CD4-positive, CD25-positive, alpha-beta regulatory T cell (primary cell): ENCODE results near the gene TM4SF18. TPM values are rescaled to one million over a fixed set of nuclear protein-coding genes. Genes with fewer than 3 reads are reported as not detected.
"Not testable (repeated sequence)": the region's sequence is repeated elsewhere in the genome, so short reads cannot be mapped to it uniquely, and the experiment has no call there.

Source experiments
- ATAC-seq, 2 donors: fragments of 150-1000 bp; cut with Tn5 transposase; one replicate each; pipeline ENCODE4 v1.10.0; 2021; ENCODE audit warnings: low read depth in 2 of 2, moderate number of reproducible peaks in 2 of 2, moderate library complexity in 1 of 2
- DNase-seq, 3 donors: peaks; one replicate each; pipeline versions ENCODE4 v3.0.0 to v3.0.0-alpha.2; 2012 to 2022; ENCODE audit warnings: mixed read lengths in 1 of 3
- H3K27ac ChIP-seq: one replicate; pipeline ENCODE4 v1.7.0; 2013; ENCODE audit warnings: mild to moderate bottlenecking, low read length; ENCODE audit not compliant: insufficient read depth, poor library complexity, severe bottlenecking
- H3K27me3 ChIP-seq: one replicate; pipeline ENCODE4 v1.7.0; 2013; ENCODE audit warnings: low read length; ENCODE audit not compliant: control insufficient read depth, insufficient read depth
- H3K36me3 ChIP-seq: one replicate; pipeline ENCODE4 v1.7.0; 2013; ENCODE audit warnings: mild to moderate bottlenecking, low read length, moderate library complexity; ENCODE audit not compliant: control insufficient read depth, insufficient read depth
- H3K4me1 ChIP-seq: 2 replicates; pipeline ENCODE4 v1.7.0; 2013; ENCODE audit warnings: mild to moderate bottlenecking, low read length; ENCODE audit not compliant: insufficient read depth, control insufficient read depth, poor library complexity, severe bottlenecking
- H3K4me3 ChIP-seq: one replicate; pipeline ENCODE4 v1.7.0; 2013; ENCODE audit warnings: low read depth, mild to moderate bottlenecking, low read length, moderate library complexity
- H3K9me3 ChIP-seq, 2 experiments: 1 replicate in 1 of 2; 2 replicates in 1 of 2; pipeline ENCODE4 v1.7.0; 2013; ENCODE audit warnings: low read length in 2 of 2, mild to moderate bottlenecking in 1 of 2, moderate library complexity in 1 of 2; ENCODE audit not compliant: control insufficient read depth in 2 of 2
- H3K27ac Mint-ChIP-seq, 3 donors: one replicate each; pipeline ENCODE4 v1.8.0; 2020 to 2022; ENCODE audit warnings: mild to moderate bottlenecking in 3 of 3, mixed read lengths in 3 of 3, moderate library complexity in 2 of 3
- H3K27me3 Mint-ChIP-seq: one replicate; pipeline ENCODE4 v1.8.0; 2022; ENCODE audit warnings: mild to moderate bottlenecking, mixed read lengths
- H3K36me3 Mint-ChIP-seq: one replicate; pipeline ENCODE4 v1.8.0; 2020; ENCODE audit warnings: mixed read lengths
- H3K4me1 Mint-ChIP-seq, 4 donors: one replicate each; pipeline ENCODE4 v1.8.0; 2020 to 2022; ENCODE audit warnings: mixed read lengths in 4 of 4, mild to moderate bottlenecking in 1 of 4
- H3K4me3 Mint-ChIP-seq, 4 donors: one replicate each; pipeline ENCODE4 v1.8.0; 2020 to 2022; ENCODE audit warnings: mild to moderate bottlenecking in 4 of 4, mixed read lengths in 4 of 4, moderate library complexity in 3 of 4
- H3K9me3 Mint-ChIP-seq, 7 donors: one replicate each; pipeline ENCODE4 v1.8.0; 2020 to 2022; ENCODE audit warnings: mixed read lengths in 7 of 7, mild to moderate bottlenecking in 3 of 7, moderate library complexity in 2 of 7
- polyA plus RNA-seq, 4 donors: library from polyadenylated mRNA; unstranded; fragments of 300-500 nt; fragmentation: Illumina TruSeq; gene quantifications; one replicate each; pipeline ENCODE4 v1.2.3, GENCODE V29; 2021
- total RNA-seq: library from RNA; stranded (reverse); gene quantifications from one replicate; pipeline ENCODE4 v1.2.3, GENCODE V29; 2022

Gene TM4SF18
- total and polyA plus RNA-seq, 5 donors from 2014 or later, result not detected

DNA sequence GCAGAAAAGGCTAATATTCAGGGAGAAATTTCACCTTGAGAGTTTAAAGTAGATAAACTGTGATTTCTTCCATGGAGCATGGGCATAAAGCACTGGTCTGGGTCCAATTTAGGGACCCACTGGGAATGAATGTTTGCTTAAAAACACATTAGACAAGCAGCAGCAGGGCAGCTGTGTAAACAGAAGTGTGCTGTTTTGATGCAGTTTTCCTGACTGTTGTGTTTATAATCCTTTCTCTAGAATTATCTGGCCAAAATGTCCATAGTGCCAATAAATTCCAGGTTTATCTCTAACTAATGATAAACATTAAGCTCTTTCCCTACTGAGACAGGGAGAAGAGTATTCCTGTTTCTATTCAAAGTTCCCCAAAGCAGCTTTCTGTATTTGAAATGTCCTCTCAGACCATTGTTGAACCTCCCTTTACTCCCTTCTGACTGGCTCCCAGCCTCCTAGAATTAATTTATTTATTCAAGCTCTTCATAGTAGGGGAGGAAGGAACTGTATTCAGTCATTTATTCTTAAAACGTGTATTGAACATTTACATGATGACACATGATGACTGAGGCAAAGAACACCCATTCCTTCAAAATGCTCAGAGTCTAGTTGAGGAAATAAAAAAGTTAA, 7.0 kb upstream of the TM4SF18 start:
- H3K4me1 Mint-ChIP-seq, result no peaks in the 10 kb centered on the region
- Histone ChIP-seq H3K4me1 (no peaks in the 10 kb centered on the region), H3K9me3 (no peaks in the 10 kb centered on the region), H3K27ac (no peak overlapping the region), H3K4me3 (no peak overlapping the region), H3K36me3 (no peaks in the 10 kb centered on the region), H3K27me3 (peaks cover 5% of the 10 kb centered on the region)
- peaks cover 0 to 3% (median 0%) of the 10 kb centered on the region in 7 donors for H3K9me3 Mint-ChIP-seq
- no peak for DNase-seq
- no peak for ATAC-seq
- no peak overlapping the region for H3K27ac Mint-ChIP-seq
- peaks cover 11% of the 10 kb centered on the region for H3K27me3 Mint-ChIP-seq
- no peaks in the 10 kb centered on the region for H3K36me3 Mint-ChIP-seq
- H3K4me3 Mint-ChIP-seq, result no peak overlapping the region

DNA sequence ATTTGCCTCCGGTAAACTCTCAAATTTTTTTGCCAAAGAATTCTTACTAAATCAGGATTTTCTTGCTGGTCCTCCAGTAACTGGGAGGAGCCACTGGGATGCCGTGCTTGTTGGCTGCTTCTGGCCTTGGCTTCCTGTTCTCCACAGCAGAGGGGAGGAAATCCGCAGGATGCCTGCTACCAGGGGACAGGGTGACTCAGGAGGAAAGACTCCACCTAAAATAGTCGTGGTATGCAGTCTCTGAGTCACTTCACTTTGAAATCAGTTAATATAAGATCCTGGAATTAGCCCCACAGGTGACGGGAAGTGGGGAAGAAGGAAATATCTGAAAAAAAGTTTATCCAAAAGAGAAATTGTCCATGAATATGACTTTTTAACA, 6.5 kb upstream of the TM4SF18 start:
- no peaks in the 10 kb centered on the region for H3K4me1 Mint-ChIP-seq
- Histone ChIP-seq H3K27me3 (peaks cover 5% of the 10 kb centered on the region), H3K9me3 (no peaks in the 10 kb centered on the region), H3K4me3 (no peak overlapping the region), H3K36me3 (no peaks in the 10 kb centered on the region), H3K27ac (no peak overlapping the region), H3K4me1 (no peaks in the 10 kb centered on the region)
- no peaks in the 10 kb centered on the region for H3K36me3 Mint-ChIP-seq
- H3K4me3 Mint-ChIP-seq, result no peak overlapping the region
- H3K9me3 Mint-ChIP-seq, result peaks cover 0 to 3% (median 0%) of the 10 kb centered on the region in 7 donors
- peaks cover 11% of the 10 kb centered on the region for H3K27me3 Mint-ChIP-seq
- DNase-seq, result no peak
- H3K27ac Mint-ChIP-seq, result no peak overlapping the region
- ATAC-seq, result no peak

GRCh38 chr3:149337486-149337885, 4.0 kb upstream of the TM4SF18 start:
- H3K9me3 Mint-ChIP-seq, H3K36me3 Mint-ChIP-seq, ATAC-seq, H3K4me3 ChIP-seq, DNase-seq, H3K36me3 ChIP-seq, H3K27me3 ChIP-seq, H3K9me3 ChIP-seq, H3K4me1 Mint-ChIP-seq, H3K27ac ChIP-seq, H3K4me1 ChIP-seq, H3K27me3 Mint-ChIP-seq, H3K27ac Mint-ChIP-seq, H3K4me3 Mint-ChIP-seq: not testable (repeated sequence)

DNA sequence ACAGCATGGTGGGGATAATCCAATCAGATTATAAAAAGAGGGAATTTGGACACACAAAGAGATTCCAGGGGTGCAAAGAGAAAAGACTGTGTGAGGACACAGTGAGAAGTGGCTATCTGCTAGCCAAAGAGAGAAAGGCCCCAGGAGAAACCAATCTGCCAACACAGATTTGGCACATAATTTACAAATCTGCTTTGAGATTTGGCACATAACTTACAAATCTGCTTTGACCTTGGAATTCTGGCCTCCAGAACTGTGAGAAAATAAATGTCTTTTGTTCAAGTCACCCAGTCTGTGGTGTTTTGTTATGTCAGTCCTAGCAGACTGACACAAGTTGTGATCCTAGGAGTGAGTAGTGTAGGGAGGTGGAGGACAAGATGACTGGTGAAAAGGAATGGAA, 3.5 kb upstream of the TM4SF18 start:
- no peaks in the 10 kb centered on the region for H3K4me1 Mint-ChIP-seq
- H3K4me3 Mint-ChIP-seq, result no peak overlapping the region
- Histone ChIP-seq H3K36me3 (no peaks in the 10 kb centered on the region), H3K9me3 (no peaks in the 10 kb centered on the region), H3K27me3 (peaks cover 5% of the 10 kb centered on the region), H3K4me3 (no peak overlapping the region), H3K4me1 (no peaks in the 10 kb centered on the region), H3K27ac (no peak overlapping the region)
- ATAC-seq (no peak), DNase-seq (no peak)
- H3K9me3 Mint-ChIP-seq, result peaks cover 0 to 3% (median 0%) of the 10 kb centered on the region in 7 donors
- no peaks in the 10 kb centered on the region for H3K36me3 Mint-ChIP-seq
- H3K27ac Mint-ChIP-seq, result no peak overlapping the region
- H3K27me3 Mint-ChIP-seq, result peaks cover 5% of the 10 kb centered on the region

- Histone ChIP-seq H3K4me1 (no peaks in the 10 kb centered on the region), H3K27me3 (no peaks in the 10 kb centered on the region), H3K36me3 (no peaks in the 10 kb centered on the region), H3K27ac (no peak overlapping the region), H3K9me3 (no peaks in the 10 kb centered on the region), H3K4me3 (no peak overlapping the region)
- Mint-ChIP-seq H3K4me3 (no peak overlapping the region), H3K9me3 (peaks cover 0 to 3% (median 0%) of the 10 kb centered on the region in 7 donors), H3K36me3 (no peaks in the 10 kb centered on the region), H3K27me3 (peaks cover 10% of the 10 kb centered on the region), H3K4me1 (no peaks in the 10 kb centered on the region), H3K27ac (no peak overlapping the region)
- DNase-seq (no peak), ATAC-seq (no peak)
These were observed 665 bp downstream of the TM4SF18 start for GRCh38 chr3:149332771-149333170.

DNA sequence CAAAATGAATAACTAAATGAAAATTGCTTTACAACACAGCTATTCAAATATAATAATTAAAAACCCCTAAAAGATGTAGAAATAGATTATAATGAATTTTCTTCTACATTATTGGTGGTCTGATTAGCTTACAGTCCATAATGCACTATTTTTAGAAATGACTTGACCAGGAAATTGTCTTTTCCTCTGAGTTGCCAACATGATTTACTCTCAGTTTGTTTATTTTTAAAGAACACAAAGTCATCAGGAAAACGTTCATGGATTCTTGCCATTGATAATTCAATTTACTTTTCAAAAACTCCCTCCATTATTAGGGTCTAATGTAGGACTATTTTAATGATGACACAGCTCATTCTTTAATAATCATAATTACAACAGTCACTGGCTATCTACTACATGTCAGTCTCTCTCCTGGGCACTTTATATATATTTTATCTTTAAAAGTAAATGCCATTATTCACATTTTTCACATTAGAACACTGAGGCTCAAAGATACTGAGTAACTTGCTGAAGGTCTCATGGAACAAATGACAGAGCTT, 1.1 kb downstream of the TM4SF18 start:
- H3K4me1 Mint-ChIP-seq, result no peaks in the 10 kb centered on the region
- no peak overlapping the region for H3K4me3 ChIP-seq
- H3K27me3 Mint-ChIP-seq, result peaks cover 10% of the 10 kb centered on the region
- no peak for ATAC-seq
- no peaks in the 10 kb centered on the region for H3K27me3 ChIP-seq
- H3K4me1 ChIP-seq, result no peaks in the 10 kb centered on the region
- no peaks in the 10 kb centered on the region for H3K9me3 ChIP-seq
- no peaks in the 10 kb centered on the region for H3K36me3 ChIP-seq
- no peaks in the 10 kb centered on the region for H3K9me3 Mint-ChIP-seq
- H3K36me3 Mint-ChIP-seq, result no peaks in the 10 kb centered on the region
- no peak overlapping the region for H3K27ac Mint-ChIP-seq
- H3K27ac ChIP-seq, result no peak overlapping the region
- DNase-seq, result no peak
- H3K4me3 Mint-ChIP-seq, result no peak overlapping the region

- H3K36me3 ChIP-seq, result no peaks in the 10 kb centered on the region
- H3K4me1 Mint-ChIP-seq, result no peaks in the 10 kb centered on the region
- H3K27ac Mint-ChIP-seq, result no peak overlapping the region
- peaks cover 14% of the 10 kb centered on the region for H3K27me3 Mint-ChIP-seq
- no peak overlapping the region for H3K4me3 ChIP-seq
- peaks cover 0 to 2% (median 0%) of the 10 kb centered on the region in 7 donors for H3K9me3 Mint-ChIP-seq
- no peak for ATAC-seq
- H3K4me1 ChIP-seq, result no peaks in the 10 kb centered on the region
- no peaks in the 10 kb centered on the region for H3K36me3 Mint-ChIP-seq
- H3K4me3 Mint-ChIP-seq, result no peak overlapping the region
- no peaks in the 10 kb centered on the region for H3K27me3 ChIP-seq
- no peak overlapping the region for H3K27ac ChIP-seq
- no peak for DNase-seq
- H3K9me3 ChIP-seq, result no peaks in the 10 kb centered on the region
These were observed 2.0 kb downstream of the TM4SF18 start for GRCh38 chr3:149331396-149331795.

GRCh38 chr3:149330609-149331331, 2.7 kb downstream of the TM4SF18 start:
- H3K4me3 ChIP-seq, result no peak overlapping the region
- H3K27ac ChIP-seq, result no peak overlapping the region
- H3K27ac Mint-ChIP-seq, result no peak overlapping the region
- no peaks in the 10 kb centered on the region for H3K4me1 ChIP-seq
- peaks cover 0 to 2% (median 0%) of the 10 kb centered on the region in 7 donors for H3K9me3 Mint-ChIP-seq
- no peaks in the 10 kb centered on the region for H3K27me3 ChIP-seq
- H3K36me3 Mint-ChIP-seq, result no peaks in the 10 kb centered on the region
- no peaks in the 10 kb centered on the region for H3K9me3 ChIP-seq
- no peak overlapping the region for H3K4me3 Mint-ChIP-seq
- DNase-seq (no peak), ATAC-seq (no peak)
- H3K36me3 ChIP-seq, result no peaks in the 10 kb centered on the region
- no peaks in the 10 kb centered on the region for H3K4me1 Mint-ChIP-seq
- peaks cover 14% of the 10 kb centered on the region for H3K27me3 Mint-ChIP-seq
